22Rv1 (cell line): Measurements from ENCODE around the gene MPP7.

Source experiments
- H3K27ac ChIP-seq: fragments of 450-650 bp; 2 replicates; pipeline ENCODE4 v1.5.1; 2017
- CTCF ChIP-seq: fragments of 450-650 bp; IDR thresholded peaks from 2 replicates; pipeline ENCODE4 v1.5.1; 2017; ENCODE audit warnings: mild to moderate bottlenecking
- ZFX ChIP-seq: fragments of 450-650 bp; IDR thresholded peaks from 2 replicates; pipeline ENCODE4 v1.6.1; 2017; ENCODE audit warnings: antibody characterized with exemption, borderline replicate concordance

The MPP7 gene

DNA sequence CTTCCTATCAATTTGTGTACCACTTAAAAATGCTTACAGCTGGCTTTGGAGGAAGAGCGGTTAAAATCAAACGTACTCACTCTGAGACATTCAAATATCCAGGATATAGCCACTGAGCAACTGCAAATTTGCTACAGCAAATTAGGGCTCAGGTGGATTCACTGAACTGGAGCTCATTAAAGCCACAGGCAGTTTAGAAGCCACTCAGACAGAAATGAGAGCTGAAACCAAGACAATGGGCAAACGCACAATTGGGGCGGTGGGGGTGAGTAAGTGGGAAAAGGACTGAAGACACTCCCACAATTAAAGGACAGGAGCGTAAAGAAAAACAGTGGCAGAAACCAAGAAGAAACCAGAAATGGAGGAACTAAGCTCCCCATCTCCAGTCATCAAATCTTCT lies 20.5 kb downstream of the MPP7 start:
- no peak overlapping the region for H3K27ac ChIP-seq
- TF ChIP-seq CTCF (no peak), ZFX (no peak)

- no peak overlapping the region for H3K27ac ChIP-seq
- no peak for TF ChIP-seq ZFX
- no peak for TF ChIP-seq CTCF
Measured at GRCh38 chr10:28281726-28282315, 21.0 kb downstream of the MPP7 start.

GRCh38 chr10:28280652-28281051 lies 22.2 kb downstream of the MPP7 start:
- TF ChIP-seq ZFX, result no peak
- no peak for TF ChIP-seq CTCF
- no peak overlapping the region for H3K27ac ChIP-seq

GRCh38 chr10:28279878-28280277 lies 23.0 kb downstream of the MPP7 start:
- H3K27ac ChIP-seq, result no peak overlapping the region
- no peak for TF ChIP-seq ZFX
- TF ChIP-seq CTCF, result no peak

GRCh38 chr10:28278842-28279241 lies 24.0 kb downstream of the MPP7 start:
- H3K27ac ChIP-seq, result no peak overlapping the region
- no peak for TF ChIP-seq ZFX

DNA sequence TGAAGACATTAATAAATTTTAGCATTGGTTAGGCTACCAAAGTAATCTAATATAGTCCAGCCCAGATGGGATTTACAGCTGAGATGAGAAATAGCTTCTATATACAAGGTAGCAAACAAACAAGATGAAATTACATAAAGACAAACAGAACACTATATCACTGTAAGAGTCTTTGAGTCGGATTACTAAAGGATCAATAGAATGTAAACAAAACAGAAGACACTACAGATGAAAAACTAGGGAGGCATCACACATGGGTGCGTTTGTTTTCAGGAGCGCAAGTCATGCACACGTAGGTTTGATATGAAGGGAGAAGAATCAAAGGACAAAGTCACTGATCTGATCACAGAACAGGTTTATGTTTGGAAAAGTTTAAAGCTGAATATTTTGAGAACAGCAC lies 26.5 kb downstream of the MPP7 start:
- TF ChIP-seq CTCF (no peak), ZFX (no peak)
- H3K27ac ChIP-seq, result no peak overlapping the region

DNA sequence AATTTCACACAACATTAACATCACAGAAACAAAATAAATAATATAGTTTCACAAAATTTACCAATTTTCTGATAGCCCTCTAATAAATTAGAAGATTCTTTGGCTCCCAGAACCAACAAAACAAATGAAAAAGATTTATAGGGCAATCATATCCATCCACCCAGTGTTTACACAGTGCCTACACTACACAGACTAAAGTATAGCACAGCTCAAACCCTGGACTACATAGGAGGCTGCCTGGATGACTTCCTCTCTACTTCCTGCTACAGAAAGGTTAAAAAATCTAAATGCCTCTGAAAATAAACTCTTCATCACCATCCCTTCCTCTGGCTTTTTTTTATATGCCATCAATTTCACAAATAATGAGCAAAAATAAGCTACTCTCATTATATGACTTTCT lies 28.4 kb downstream of the MPP7 start:
- no peak overlapping the region for H3K27ac ChIP-seq
- TF ChIP-seq CTCF, result no peak
- no peak for TF ChIP-seq ZFX

DNA sequence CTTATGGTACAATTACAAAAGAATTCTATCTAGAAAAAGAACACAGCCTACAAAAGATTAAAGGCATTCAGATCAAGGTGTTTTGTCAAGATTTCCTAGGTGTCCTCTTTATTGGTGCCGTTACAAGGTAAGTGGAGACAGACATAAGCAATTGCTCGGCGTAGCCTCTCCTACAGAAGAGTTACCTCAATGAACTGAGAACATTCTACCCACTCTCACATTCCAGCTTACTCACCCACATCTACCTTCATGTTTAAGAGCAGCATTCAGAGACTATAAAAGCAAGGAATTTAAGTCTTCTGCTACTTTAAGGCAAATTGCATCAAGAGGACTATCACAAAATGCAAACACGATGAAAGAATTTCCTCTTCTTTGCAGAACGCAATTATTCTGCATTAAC lies 29.5 kb downstream of the MPP7 start:
- no peak overlapping the region for H3K27ac ChIP-seq
- TF ChIP-seq CTCF (no peak), ZFX (no peak)
